ENCODE measurements around the gene ULK4.
"Not testable (repeated sequence)": the region's sequence is repeated elsewhere in the genome, so short reads cannot be mapped to it uniquely, and the experiment has no call there.

The ULK4 gene

DNA sequence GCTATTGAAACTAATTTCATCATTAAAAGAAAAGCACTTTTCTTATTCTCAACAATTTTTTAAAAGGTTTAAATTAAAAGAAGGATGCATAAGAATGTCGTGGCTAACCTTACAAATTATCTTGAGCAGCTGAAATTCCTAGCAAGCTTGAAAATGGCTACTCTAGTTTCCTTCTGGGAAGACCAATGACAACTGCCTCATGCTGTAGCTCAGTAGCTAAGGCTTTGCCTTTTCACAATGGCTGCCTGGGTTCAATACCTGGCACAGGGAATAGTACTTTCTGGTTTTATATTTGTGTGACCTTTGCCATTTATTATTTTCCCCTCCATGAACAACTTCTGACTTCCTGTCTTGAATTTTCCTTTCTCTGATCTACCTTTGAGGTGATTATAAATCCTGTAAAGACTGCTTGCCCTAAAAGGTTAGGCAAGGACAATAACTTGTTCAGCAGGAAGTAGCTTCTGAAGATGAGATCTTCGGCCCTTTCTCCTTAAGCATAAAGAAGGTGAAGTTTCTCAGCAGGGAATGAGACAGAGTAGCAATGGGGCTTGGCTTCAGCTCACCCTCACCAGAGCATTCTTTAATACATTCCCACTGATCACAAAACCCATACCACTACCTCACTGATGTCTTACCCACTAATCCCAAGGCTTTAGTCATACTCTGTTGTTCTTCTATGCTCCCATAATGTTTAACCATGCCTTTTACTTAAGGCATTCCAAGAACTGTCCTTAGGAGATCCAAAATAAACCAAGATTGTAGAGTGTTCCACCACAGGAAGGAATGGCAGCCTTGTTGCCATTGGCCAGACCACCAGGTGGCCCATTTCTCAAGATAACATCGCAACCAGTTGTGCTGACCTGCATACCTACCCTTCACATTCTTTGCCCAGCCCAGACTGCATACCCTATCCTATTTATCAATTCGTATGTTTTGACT lies 276.8 kb downstream of the ULK4 start:
- no peak for DNase-seq

DNA sequence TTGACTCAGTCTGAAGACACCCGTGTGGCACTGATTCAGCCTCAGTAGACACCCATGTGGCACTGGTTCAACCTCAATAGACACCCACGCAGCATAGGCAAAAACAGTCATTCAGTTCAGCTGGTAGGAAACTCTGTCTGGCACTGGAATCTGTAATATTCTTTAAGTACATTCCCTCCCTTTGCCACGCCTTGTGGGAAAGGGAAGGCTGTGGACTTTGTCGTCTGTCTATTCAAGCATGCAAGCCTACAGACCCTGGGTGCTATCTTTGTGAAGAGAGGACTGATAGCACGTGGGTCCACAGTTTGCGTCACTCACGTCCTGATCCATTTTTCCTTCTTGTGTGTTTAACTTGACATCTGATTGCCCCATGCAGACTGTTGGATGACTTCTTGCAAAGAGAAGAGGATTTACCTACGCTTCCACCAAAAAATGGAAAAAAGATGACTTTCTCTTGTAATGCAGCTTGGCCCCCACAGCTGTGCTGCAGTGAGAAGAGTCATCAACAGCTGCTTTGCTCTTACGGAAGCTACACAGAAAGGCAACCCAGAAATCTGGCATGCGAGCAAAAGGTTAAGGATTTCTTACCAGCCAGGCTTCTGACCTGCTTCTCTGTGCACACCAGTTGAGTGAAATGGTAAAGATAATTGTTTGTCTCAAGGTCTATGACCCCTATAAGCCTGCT lies 278.1 kb downstream of the ULK4 start:
- peak; percentile 3 for DNase-seq

DNA sequence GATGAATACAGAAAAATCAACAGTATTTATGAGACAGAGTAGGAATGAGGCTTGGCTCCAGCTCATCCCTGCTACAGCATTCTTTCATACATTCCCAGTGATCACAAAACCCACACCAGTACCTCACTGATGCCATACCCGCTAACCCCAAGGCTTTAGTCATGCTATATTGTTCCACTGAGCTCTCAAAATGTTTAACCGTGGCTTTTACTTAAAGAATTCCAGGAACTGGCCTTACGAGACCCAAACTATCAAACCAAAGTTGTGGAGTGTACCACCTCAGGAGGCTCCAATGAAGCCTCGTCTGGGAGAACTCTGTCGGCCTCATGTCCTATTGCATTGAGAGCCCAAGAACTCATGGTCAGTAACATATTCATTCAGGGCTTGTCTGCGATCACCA lies 278.9 kb downstream of the ULK4 start:
- no peak for DNase-seq

DNA sequence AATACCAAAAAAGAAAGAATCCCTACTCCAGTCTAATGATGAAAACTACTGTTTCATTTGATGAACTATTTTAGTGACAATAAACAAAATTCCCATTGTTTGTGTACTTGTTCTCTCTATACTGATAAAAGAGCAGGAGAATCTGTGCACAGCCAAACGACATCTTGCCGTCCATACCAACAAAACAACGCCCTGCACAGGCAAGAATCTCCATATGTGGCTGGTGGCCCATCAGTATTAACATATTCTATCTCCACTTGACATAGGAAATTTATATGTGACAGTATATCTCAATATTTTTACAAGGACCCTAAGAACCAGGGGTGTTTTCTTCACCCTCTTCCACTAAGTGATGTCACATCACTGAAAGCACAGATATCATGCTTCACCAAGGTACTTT lies 279.5 kb downstream of the ULK4 start:
- no peak for DNase-seq

DNA sequence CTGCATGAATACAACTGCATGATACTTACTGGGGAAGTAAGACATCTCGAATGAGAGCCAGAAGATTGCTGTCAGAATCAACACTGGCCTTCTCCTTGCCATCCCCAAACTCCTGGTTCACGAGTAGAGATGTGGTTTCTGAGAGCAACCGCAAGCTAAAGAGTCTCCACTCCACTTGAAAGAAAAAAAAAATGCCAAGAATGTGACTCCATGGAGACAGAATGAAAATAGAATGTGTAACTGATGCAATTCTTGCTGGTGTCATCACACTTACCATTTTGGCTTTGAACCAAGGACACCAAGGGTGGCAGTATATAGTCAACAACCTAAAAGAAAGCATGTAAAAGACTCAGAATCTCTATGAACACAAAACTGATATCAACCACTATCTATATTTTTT lies 280.4 kb downstream of the ULK4 start:
- no peak for DNase-seq

DNA sequence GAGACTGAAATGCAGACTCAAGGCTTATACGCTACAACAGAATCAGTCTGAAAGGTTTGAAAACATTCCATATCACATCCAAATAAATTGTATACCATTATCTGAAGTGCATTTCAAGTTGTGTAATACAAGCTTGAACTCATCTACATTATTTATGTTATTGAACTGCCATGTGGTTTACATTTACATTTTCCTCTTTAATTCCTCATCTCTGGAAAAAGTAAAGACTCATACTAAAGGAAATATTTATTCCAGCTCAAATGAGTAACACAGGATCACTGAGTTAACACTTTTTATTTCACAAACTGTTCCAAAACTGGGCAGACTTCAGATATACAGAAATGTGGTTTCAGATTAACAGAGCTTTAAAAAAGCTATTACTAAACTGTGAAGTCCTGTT lies 282.5 kb downstream of the ULK4 start:
- no peak for DNase-seq

DNA sequence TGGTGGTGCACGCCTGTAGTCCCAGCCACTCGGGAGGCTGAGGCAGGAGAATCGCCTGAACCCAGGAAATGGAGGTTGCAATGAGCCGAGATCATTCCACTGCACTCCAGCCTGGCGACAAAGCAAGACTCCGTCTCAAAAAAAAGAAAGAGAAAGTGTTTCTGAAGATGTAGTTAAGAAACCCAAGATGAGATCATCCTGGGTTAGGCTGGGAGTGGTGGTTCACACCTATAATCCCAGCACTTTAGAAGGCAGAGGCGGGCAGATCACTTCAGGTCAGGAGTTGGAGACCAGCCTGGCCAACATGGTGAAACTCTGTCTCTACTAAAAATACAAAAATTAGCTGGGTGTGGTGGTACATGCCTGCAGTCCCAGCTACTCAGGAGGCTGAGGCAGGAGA lies 286.8 kb downstream of the ULK4 start:
- DNase-seq: not testable (repeated sequence)

DNA sequence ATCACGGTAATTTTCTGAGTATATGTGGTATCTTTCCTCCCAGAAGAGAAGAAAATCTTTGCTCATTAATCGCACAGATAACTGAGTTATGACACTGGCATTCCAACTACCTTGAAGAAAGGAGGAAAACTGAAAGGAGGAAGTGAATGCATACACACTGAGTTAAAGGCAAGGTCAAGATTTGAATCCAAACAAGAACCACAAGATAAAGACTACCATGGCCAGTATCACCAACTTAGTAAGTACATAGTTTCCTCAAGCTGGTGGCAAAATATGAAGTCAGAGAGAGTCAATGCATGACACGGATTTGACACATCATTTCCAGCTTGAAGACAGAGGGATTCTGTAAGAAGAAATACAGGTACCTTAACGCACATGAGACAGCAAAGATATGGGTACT lies 287.5 kb downstream of the ULK4 start:
- no peak for DNase-seq

DNA sequence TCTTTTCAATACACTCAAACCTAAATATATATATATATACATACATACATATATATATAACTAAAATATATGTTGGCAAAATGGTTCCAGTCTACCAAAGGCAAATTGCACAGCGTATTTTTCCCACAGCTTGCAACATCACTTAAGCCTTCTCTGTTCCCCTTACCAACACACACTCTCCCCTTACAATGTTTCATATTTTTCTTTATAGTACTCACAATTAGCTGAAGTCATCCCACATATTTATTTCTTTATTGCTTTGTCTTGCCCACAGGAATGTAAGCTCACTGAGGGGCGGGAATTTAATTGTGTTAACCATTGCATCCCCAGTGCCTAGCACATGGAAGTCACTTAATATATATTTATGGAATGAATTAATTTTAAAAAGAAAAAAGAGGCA lies 288.3 kb downstream of the ULK4 start:
- DNase-seq: no peak

DNA sequence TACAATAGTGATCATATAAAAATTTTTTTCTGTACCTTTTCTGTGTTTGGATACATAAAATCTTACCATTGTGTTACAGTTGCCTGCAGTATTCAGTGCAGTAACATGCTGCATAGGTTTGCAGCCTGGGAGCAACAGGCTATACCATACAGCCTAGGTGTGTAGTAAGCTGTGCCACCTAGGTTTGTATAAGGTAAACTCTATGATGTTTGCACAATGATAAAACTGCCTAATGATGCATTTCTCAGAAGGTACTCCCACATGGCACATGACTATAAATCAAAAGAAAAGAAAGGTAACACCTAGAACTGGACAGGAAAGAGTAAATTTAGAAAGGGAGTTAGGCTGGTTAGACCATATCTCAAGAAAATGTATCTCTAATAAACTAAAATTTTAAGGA lies 293.5 kb downstream of the ULK4 start:
- no peak for DNase-seq

DNA sequence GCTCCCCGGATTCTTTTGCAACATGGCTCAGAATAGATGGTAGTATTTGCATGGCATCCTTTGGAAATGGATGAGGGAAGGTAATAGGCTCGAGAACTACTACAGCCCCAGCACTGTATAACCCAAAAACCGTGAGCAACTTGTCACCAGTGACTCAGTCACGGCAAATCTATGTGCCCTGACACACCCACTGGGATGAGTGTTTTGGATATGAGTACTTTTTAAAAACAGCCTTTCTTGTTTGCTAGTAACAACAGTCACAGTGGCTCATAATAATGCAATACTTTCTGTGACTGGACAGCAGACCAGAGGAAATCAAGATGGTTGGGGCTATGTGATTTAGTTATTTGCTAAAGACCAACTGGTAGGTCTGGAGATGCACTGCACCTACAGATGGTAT lies 299.6 kb downstream of the ULK4 start:
- no peak for DNase-seq

DNA sequence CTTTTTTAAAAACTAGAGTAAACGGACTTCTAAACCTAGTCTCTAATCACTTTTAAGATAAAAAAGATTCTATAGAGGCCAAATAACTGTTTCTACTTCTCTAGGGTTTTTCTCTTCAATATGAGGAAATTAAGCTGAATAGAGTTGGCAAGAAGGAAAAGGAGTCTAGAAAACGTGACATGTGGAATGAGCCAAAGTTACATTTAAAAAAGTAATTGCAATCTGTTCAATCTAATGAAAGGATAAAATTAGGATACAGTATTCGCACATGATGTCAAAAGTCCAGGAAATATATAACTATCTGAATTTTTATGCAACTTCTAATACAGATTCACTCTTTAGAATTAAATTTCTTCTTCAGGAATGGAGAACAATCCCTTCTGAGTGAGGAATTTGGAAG lies 300.1 kb downstream of the ULK4 start:
- DNase-seq: no peak

DNA sequence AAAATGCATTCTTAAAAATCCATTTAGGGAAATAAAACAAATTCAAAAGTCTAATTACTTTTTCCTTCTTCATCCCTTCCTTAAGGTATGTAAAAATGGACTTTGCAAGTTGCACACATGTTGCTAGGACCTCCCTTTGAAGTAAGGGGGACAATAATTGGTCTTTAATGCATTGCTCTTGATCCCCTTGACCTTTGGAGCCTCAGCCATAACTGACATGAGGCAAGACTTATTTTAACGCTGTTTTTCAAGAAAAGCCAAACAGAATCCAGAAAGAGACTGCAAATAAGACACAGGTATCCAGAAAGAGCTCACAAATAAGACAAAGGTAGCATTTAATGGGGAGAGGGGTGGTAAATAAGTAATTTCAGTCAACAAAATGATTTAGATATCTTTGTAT lies 301.4 kb downstream of the ULK4 start:
- DNase-seq: no peak

DNA sequence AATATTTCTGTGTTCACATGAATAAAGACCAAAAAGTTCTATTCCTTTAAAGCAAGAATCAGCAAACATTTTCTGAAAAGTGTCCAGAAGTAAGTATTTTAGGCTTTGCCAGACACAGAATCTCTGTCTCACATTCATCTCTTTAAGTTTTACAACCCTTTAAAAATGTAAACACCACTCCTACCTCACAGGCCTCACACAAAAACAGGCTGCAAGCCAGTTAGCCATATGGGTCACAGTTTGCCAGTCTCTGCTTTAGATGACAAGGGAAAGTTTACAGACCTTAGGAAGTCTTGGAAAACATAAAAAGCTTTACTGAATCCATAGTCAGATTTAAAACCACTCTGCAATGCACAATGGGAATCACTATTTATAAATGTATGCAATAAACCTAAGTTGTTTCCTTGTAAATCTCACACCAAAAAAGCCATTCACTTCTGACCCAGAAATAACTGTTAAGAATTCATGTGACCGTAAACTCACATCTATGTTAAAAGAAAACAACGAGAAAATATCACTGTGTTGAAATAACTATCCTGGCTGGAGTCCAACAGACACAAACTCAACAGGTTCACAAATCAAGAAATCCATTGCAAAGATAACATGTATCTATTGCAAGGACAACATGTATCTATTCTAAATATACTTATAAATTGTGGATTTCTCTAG lies 308.2 kb downstream of the ULK4 start:
- no peak for DNase-seq

DNA sequence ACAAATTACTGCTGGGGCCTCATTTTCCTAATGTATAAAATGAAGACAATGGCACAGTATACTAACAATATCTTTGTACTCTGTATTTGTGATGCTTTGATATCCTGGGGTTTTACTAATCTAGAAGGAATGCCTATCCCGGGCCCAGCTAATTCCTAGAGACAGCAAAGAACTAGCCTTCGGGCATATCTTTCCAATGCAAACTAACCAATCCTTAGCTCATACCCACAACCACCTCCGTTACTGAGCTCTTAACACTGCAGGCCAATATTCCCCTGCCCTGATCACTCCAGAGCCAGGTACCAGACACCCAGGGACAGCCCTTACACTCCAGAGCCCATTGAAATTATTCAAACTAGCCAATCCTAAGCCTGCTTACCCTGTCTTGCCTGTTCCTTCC lies 309.0 kb downstream of the ULK4 start:
- no peak for DNase-seq

DNA sequence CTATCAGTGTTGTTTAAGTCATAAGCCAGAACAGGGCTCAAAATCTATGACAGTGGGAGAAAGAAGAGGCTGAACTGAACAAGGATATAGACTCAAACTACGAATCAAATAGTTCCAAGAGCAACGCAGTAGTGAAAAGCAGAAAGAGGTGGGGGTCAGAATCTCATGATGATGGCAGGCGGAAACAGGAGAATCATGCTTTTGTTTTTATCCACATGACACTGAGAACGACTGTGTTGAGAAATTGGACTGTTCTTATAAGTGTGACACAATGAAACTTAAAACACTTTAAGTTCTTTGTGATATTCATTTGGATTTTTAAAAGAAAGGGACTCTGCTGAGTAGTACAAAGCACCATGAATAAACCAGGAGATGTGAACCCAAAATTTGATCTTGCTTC lies 309.4 kb downstream of the ULK4 start:
- no peak for DNase-seq

DNA sequence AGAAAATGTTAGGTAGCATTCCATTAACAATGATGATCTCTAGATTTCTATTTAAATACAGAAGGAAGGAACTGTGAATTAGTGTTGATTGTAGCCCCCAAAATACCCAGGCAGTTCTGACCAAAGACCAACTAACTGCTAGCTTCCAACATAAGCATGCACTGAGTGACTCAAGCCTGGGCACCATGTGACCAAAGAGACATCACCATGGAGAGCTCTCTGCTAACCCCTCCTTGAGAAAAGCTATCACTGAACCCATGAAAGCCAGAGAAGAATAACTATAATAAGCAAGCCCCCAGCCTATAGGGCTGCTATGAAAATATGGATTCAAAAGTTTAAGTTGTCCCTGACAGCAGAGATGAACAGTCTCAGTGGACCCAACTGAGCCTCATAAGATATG lies 310.2 kb downstream of the ULK4 start:
- DNase-seq: no peak

DNA sequence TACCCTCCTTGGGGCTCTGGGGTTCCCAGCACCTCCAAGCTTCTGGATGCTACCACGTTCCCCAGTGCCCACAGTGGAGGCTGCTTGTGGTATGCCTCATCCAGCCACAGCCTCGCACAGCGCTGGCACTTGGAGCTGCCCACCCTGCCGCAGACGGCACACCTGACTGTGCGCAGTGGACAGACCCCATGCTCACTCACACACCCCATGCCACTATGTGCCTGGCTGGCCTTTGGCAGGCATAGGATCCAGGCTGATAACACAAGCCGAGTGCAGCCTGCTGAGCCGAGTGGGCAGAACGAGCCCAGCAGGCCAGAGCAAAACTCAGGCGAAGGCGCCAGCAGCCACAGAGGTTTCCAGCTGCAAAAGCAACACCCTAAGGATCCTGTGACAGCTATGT lies 311.5 kb downstream of the ULK4 start:
- no peak for DNase-seq

DNA sequence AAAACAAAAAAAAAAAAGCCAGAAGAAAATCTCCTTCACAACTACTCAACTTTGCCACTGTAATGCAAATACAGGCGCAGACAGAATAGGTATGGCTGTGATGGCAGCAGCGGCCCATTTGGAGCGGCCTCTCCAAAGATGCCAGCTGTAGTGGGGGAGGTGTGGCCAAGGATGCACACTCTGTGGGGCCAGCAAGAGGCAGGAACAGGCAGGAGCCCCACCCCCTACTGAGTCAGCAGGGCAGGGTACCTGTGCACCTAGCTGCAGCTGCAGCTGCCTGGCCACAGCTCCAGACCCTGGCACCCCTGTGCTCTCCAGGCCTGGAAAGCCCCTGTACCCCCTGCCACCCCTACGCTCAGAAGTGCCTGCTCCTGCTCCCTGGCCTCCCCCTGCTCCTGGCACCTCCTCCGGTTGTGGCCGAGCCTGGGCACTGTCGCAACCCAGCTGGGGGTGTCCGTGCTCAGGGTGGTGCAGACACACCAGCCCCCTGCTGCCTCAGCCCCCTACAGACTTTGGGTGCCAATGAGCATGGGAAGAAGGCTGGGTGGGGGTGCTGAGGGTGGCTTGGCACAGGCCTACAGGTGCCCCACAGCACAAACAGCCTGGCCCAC lies 312.7 kb downstream of the ULK4 start:
- no peak for DNase-seq

DNA sequence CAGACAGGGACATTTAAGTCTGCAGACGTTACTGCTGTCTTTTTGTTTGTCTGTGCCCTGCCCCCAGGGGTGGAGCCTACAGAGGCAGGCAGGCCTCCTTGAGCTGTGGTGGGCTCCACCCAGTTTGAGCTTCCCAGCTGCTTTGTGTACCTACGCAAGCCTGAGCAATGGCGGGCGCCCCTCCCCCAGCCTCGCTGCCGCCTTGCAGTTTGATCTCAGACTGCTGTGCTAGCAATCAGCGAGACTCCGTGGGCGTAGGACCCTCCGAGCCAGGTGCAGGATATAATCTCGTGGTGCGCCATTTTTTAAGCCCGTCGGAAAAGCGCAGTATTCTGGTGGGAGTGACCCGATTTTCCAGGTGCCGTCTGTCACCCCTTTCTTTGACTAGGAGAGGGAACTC lies 314.2 kb downstream of the ULK4 start:
- DNase-seq: not testable (repeated sequence)

DNA sequence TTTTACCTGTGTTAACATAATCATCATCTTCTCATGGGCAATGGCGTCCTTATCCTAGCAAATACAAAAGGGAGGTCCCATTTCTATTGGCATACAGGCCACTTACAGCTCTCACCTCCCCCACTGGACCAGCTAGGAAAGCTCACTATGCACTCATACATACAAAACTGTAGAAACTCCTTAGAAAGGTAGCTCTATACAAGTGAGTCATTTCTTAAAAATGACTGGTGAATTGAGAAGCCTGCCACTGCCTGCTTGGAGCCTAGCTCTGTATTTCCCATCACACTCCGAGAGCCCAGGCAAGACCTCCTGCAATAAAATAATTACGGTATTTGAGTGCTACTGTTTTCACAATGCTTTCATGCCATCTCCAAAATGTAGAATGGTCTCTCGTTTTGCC lies 321.8 kb downstream of the ULK4 start:
- DNase-seq: no peak

DNA sequence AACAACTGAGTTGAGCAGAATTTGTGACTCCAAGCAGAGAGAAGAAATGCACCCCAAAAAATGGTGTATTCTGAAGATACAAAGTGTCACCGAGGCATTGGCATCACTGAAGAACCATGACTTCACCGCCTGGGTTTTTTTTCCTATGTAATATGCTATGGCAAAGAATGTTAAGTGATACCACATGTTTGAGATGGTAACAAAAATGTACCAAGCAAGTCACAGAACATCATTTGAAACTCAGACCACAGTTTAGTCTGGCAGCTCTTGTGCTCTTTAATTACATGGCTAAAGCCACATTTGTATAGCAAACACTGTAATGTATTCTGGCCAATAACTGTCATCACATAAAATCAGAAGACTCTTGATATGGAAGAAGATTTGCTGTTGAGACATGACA lies 323.5 kb downstream of the ULK4 start:
- no peak for DNase-seq

DNA sequence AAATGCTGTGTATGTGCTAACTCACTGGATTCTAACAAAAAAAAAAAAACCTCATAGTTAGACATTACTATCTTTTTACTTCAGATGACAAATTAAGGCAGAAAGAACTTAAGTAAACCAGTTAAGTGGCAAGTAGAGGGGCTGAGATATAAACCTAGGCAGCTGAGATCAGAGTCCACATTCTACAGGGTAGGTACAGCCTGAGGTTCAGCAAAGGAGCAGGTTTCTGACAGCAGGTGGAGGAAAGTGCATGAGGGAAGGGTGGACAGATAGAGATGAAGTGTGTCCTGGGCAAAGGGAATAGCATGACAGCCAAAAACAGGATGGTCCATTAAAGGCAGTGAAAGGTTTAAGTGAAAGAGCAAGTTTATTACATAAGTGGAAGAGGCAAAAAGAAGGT lies 329.2 kb downstream of the ULK4 start:
- DNase-seq: no peak
